H1 (cell line): ENCODE data around the gene MYH6. TPM values are rescaled to one million over a fixed set of nuclear protein-coding genes. Genes with fewer than 3 reads are reported as not detected.

Experiments used
- CTCF ChIA-PET: fragments of 300-600 bp; sonication (Branson Sonifier 250); formaldehyde crosslinking; loops from one replicate; lab custom pipeline; 2021; ENCODE audit not compliant: partially characterized antibody; lab: Charles Lee
- POLR2A ChIA-PET: fragments of 300-600 bp; sonication (Branson Sonifier 250); formaldehyde crosslinking; loops from one replicate; lab custom pipeline; 2021; ENCODE audit warnings: inconsistent platforms; ENCODE audit not compliant: partially characterized antibody; lab: Charles Lee
- DNase-seq, 2 experiments: peaks; one replicate each; pipeline versions ENCODE4 v3.0.0 to v3.0.0-alpha.2; 2010 to 2022; ENCODE audit warnings: low spot score in 2 of 2, low read depth in 1 of 2, mixed read lengths in 1 of 2
- FAIRE-seq: peaks from 2 replicates; lab custom pipeline; 2011; peaks lifted over from hg19 to GRCh38; lab: Jason Lieb, UNC
- H2AFZ ChIP-seq: 2 replicates; pipeline ENCODE4 v1.8.1; 2012; ENCODE audit warnings: low read length, inconsistent platforms
- H2AK5ac ChIP-seq: 2 replicates; pipeline ENCODE4 v1.6.1; 2013; ENCODE audit warnings: low read depth, low read length
- H2BK120ac ChIP-seq: replicated peaks from 2 replicates; pipeline ENCODE3; 2013; ENCODE audit warnings: low read depth, low read length, inconsistent platforms
- H2BK12ac ChIP-seq: 2 replicates; pipeline ENCODE4 v1.6.1; 2013; ENCODE audit warnings: low read depth, low read length
- H2BK15ac ChIP-seq: 2 replicates; pipeline ENCODE4 v1.6.1; 2013; ENCODE audit warnings: low read length
- H2BK20ac ChIP-seq: 2 replicates; pipeline ENCODE4 v1.6.1; 2013; ENCODE audit warnings: low read length
- H2BK5ac ChIP-seq: 2 replicates; pipeline ENCODE4 v1.6.1; 2013; ENCODE audit warnings: low read depth, low read length
- H3K14ac ChIP-seq: 2 replicates; pipeline ENCODE4 v1.6.1; 2013; ENCODE audit warnings: inconsistent platforms; ENCODE audit not compliant: insufficient read length
- H3K18ac ChIP-seq: 2 replicates; pipeline ENCODE4 v1.6.1; 2013; ENCODE audit warnings: low read length; ENCODE audit errors: extremely low read depth
- H3K23ac ChIP-seq: 2 replicates; pipeline ENCODE4 v1.6.1; 2013; ENCODE audit warnings: inconsistent platforms; ENCODE audit not compliant: insufficient read length
- H3K23me2 ChIP-seq: 2 replicates; pipeline ENCODE4 v1.6.1; 2013; ENCODE audit warnings: low read depth, low read length
- H3K27ac ChIP-seq: 2 replicates; pipeline ENCODE4 v1.6.1; 2011; ENCODE audit warnings: low read depth, low read length, inconsistent platforms
- H3K27me3 ChIP-seq, 4 experiments: replicated peaks in 1 of 4; 1 replicate in 1 of 4; 2 replicates in 3 of 4; pipeline versions ENCODE4 v1.6.1 to v1.8.1; 2011 to 2013; ENCODE audit warnings: low read length in 3 of 4, mild to moderate bottlenecking in 3 of 4, inconsistent platforms in 2 of 4, mixed read lengths in 2 of 4, moderate library complexity in 1 of 4; ENCODE audit not compliant: control insufficient read depth in 3 of 4, insufficient read depth in 3 of 4; ENCODE audit errors: extremely low read depth in 1 of 4
- H3K36me3 ChIP-seq, 4 experiments: 2 replicates each; pipeline versions ENCODE4 v1.6.1 to v1.8.1; 2011 to 2013; ENCODE audit warnings: mild to moderate bottlenecking in 4 of 4, low read length in 3 of 4, moderate library complexity in 2 of 4, control low read depth in 1 of 4, inconsistent platforms in 1 of 4; ENCODE audit not compliant: insufficient read depth in 4 of 4, control insufficient read depth in 2 of 4
- H3K4ac ChIP-seq: replicated peaks from 2 replicates; pipeline ENCODE3; 2013; ENCODE audit warnings: low read length, low read depth, mixed read lengths, inconsistent platforms; ENCODE audit not compliant: insufficient read length
- H3K4me1 ChIP-seq, 4 experiments: replicated peaks in 1 of 4; 1 replicate in 1 of 4; 2 replicates in 3 of 4; pipeline versions ENCODE4 v1.6.1 to v1.8.1; 2011 to 2013; ENCODE audit warnings: low read length in 3 of 4, inconsistent platforms in 2 of 4, mixed read lengths in 1 of 4; ENCODE audit not compliant: insufficient read depth in 4 of 4, control insufficient read depth in 3 of 4
- H3K4me2 ChIP-seq, 2 experiments: 2 replicates each; pipeline versions ENCODE4 v1.6.1 to v1.8.1; 2011 to 2013; ENCODE audit warnings: low read depth in 2 of 2, low read length in 2 of 2, control low read depth in 1 of 2, inconsistent platforms in 1 of 2, mild to moderate bottlenecking in 1 of 2; ENCODE audit not compliant: insufficient read depth in 1 of 2
- H3K4me3 ChIP-seq, 4 experiments: fragments of 200-600, 300-600 bp in 1 of 4; sonication (generic), shearing (Covaris generic), sonication (Bioruptor Twin) in 1 of 4; 2 replicates each; pipeline versions ENCODE4 v1.5.1 to v1.8.1; 2011 to 2016; ENCODE audit warnings: low read length in 4 of 4, low read depth in 3 of 4, control low read depth in 2 of 4, inconsistent platforms in 2 of 4, mild to moderate bottlenecking in 2 of 4, mixed read lengths in 1 of 4, moderate library complexity in 1 of 4; ENCODE audit not compliant: insufficient read depth in 2 of 4; ENCODE audit errors: extremely low read depth in 1 of 4
- H3K56ac ChIP-seq: replicated peaks from 2 replicates; pipeline ENCODE3; 2013; ENCODE audit warnings: low read depth, mild to moderate bottlenecking, mixed read lengths, low read length, inconsistent platforms; ENCODE audit not compliant: insufficient read length
- H3K79me1 ChIP-seq: 2 replicates; pipeline ENCODE4 v1.6.1; 2013; ENCODE audit warnings: low read depth, low read length, control low read depth
- H3K79me2 ChIP-seq, 2 experiments: 2 replicates each; pipeline versions ENCODE4 v1.6.1 to v1.8.1; 2012 to 2013; ENCODE audit warnings: low read length in 2 of 2, mild to moderate bottlenecking in 2 of 2, inconsistent platforms in 1 of 2; ENCODE audit not compliant: insufficient read depth in 2 of 2, control insufficient read depth in 1 of 2
- H3K9ac ChIP-seq, 4 experiments: replicated peaks in 1 of 4; 1 replicate in 1 of 4; 2 replicates in 3 of 4; pipeline versions ENCODE4 v1.6.1 to v1.8.1; 2011 to 2013; ENCODE audit warnings: low read depth in 3 of 4, low read length in 3 of 4, control low read depth in 2 of 4, mild to moderate bottlenecking in 2 of 4, moderate library complexity in 2 of 4, inconsistent platforms in 1 of 4; ENCODE audit errors: extremely low read depth in 1 of 4
- H3K9me3 ChIP-seq, 2 experiments: 2 replicates each; pipeline versions ENCODE4 v1.6.1 to v1.8.1; 2012 to 2013; ENCODE audit warnings: mild to moderate bottlenecking in 2 of 2, moderate library complexity in 2 of 2, control low read depth in 1 of 2, inconsistent platforms in 1 of 2, low read depth in 1 of 2, low read length in 1 of 2, mixed read lengths in 1 of 2; ENCODE audit not compliant: insufficient read depth in 2 of 2
- H4K20me1 ChIP-seq, 2 experiments: replicated peaks in 1 of 2; 2 replicates each; pipeline versions ENCODE3 to v1.8.1; 2011 to 2013; ENCODE audit warnings: inconsistent platforms in 2 of 2, low read length in 2 of 2, mild to moderate bottlenecking in 1 of 2; ENCODE audit not compliant: insufficient read depth in 2 of 2, control insufficient read depth in 1 of 2
- H4K5ac ChIP-seq: 2 replicates; pipeline ENCODE4 v1.6.1; 2013; ENCODE audit warnings: low read length, low read depth, mixed read lengths, inconsistent platforms; ENCODE audit not compliant: insufficient read length
- H4K8ac ChIP-seq: 2 replicates; pipeline ENCODE4 v1.8.0; 2013; ENCODE audit warnings: mild to moderate bottlenecking, moderate library complexity, low read length, inconsistent platforms; ENCODE audit not compliant: insufficient read depth; ENCODE audit errors: extremely low read depth
- H4K91ac ChIP-seq: replicated peaks from 2 replicates; pipeline ENCODE3; 2013; ENCODE audit warnings: low read length, mixed read lengths, inconsistent platforms; ENCODE audit not compliant: insufficient read length
- ATF2 ChIP-seq: IDR thresholded peaks from 2 replicates; pipeline ENCODE4 v1.6.1; 2012; ENCODE audit warnings: low read length, inconsistent platforms
- BCL11A ChIP-seq, 2 experiments: IDR thresholded peaks; one replicate each; pipeline ENCODE4 v1.6.1; 2011; ENCODE audit warnings: low read depth in 2 of 2, low read length in 2 of 2, mild to moderate bottlenecking in 2 of 2
- CEBPB ChIP-seq: IDR thresholded peaks from 2 replicates; pipeline ENCODE4 v1.6.1; 2012; ENCODE audit warnings: low read depth, low read length
- CREB1 ChIP-seq: IDR thresholded peaks from 2 replicates; pipeline ENCODE4 v1.6.1; 2012; ENCODE audit warnings: inconsistent platforms
- KDM5A ChIP-seq: fragments of 200-600 bp; IDR thresholded peaks from 2 replicates; pipeline ENCODE4 v1.7.1; 2012; ENCODE audit warnings: mild to moderate bottlenecking, low read length, inconsistent platforms, mixed read lengths
- POLR2AphosphoS5 ChIP-seq: IDR thresholded peaks from 2 replicates; pipeline ENCODE4 v1.6.1; 2011; ENCODE audit warnings: low read depth, low read length
- RBBP5 ChIP-seq: IDR thresholded peaks from 2 replicates; pipeline ENCODE4 v1.7.1; 2012; ENCODE audit warnings: low read depth, mild to moderate bottlenecking, inconsistent platforms, low read length, moderate library complexity, borderline replicate concordance
- TAF1 ChIP-seq: IDR thresholded peaks from 2 replicates; pipeline ENCODE4 v1.6.1; 2011; ENCODE audit warnings: mild to moderate bottlenecking, low read depth, low read length
- WGBS, 2 experiments: shearing (Covaris generic) in 1 of 2; methylation state at CpG; one replicate each; pipeline versions ENCODE4 v1.1.6 to v1.1.7; 2013 to 2015; ENCODE audit warnings: low lambda C conversion rate in 2 of 2, mixed read lengths in 2 of 2, inconsistent platforms in 1 of 2, low coverage in 1 of 2, missing lambda C conversion rate in 1 of 2; ENCODE audit not compliant: insufficient replicate concordance in 2 of 2, insufficient coverage in 1 of 2, insufficient read length in 1 of 2; ENCODE audit errors: extremely low coverage in 1 of 2, missing lambda C conversion rate in 1 of 2; 5-methylcytosine and 5-hydroxymethylcytosine counted together
- polyA plus RNA-seq, 7 experiments: library from polyadenylated mRNA; depleted of rRNA in 3 of 7; stranded (reverse) in 5 of 7; unstranded in 2 of 7; fragments of >200 nt in 5 of 7; fragments of 200-250 nt in 2 of 7; gene quantifications; 1 replicate in 5 of 7; 2 replicates in 1 of 7; 4 replicates in 1 of 7; pipeline versions ENCODE4 v1.2.1 to v1.2.3, GENCODE V29; 2011 to 2013; ENCODE audit warnings: missing spikeins in 2 of 7, mixed read lengths in 2 of 7
- total RNA-seq: library from RNA; stranded (reverse); fragmentation: NEBNext Ultra II Directional; extraction: Animal tissue kit (Norgen Biotek cat#: 25700); gene quantifications from 2 replicates; pipeline ENCODE4 v1.2.1, GENCODE V29; 2021

MYH6 gene
- total and polyA plus RNA-seq, 2 of the 8 experiments (the other 6 are each of a cell fraction or from before 2014, with no cell fraction given) = 0.03 TPM; not detected in 1

GRCh38 chr14:23452237-23452636, 44.2 kb upstream of the MYH6 start:
- Histone ChIP-seq H4K91ac (no peak overlapping the region), H3K14ac (no peak overlapping the region), H3K4me2 (no peak overlapping the region), H3K27ac (no peak overlapping the region), H4K5ac (no peak overlapping the region), H3K9ac (no peak overlapping the region), H3K79me2 (no peaks in the 10 kb centered on the region), H3K79me1 (no peaks in the 10 kb centered on the region), H2AK5ac (no peak overlapping the region), H3K18ac (no peak overlapping the region), H2BK15ac (no peak overlapping the region), H3K4ac (no peak overlapping the region), H4K8ac (no peak overlapping the region), H3K23me2 (no peaks in the 10 kb centered on the region), H3K23ac (no peak overlapping the region), H3K9me3 (no peaks in the 10 kb centered on the region; a peak in 1 of 4 replicates), H2BK12ac (no peak overlapping the region), H3K36me3 (no peaks in the 10 kb centered on the region), H3K4me1 (peaks cover 0 to 2% (median 0%) of the 10 kb centered on the region in 4 experiments; a peak in 2 of 7 replicates), H2BK120ac (no peak overlapping the region), H3K27me3 (no peaks in the 10 kb centered on the region), H2BK5ac (no peak overlapping the region), H3K4me3 (no peak overlapping the region), H2BK20ac (no peak overlapping the region), H4K20me1 (no peaks in the 10 kb centered on the region), H3K56ac (no peak overlapping the region), H2AFZ (no peak overlapping the region)
- DNase-seq (no peak), FAIRE-seq (no peak)
- 78% methylated on average over 2 of the region's 2 CpGs; no CpG with 5 or more reads in 1 of the 2 experiments for WGBS, 2 experiments
- no peak for TF ChIP-seq TAF1
- no peak for TF ChIP-seq BCL11A (IDR thresholded peaks at IDR 0.05; ENCODE audit: low read depth in 2 of 2, low read length in 2 of 2)
- TF ChIP-seq ATF2 = no peak
- no peak for TF ChIP-seq CREB1
- no peak for TF ChIP-seq KDM5A
- no peak for TF ChIP-seq CEBPB
- no peak for TF ChIP-seq POLR2AphosphoS5
- TF ChIP-seq RBBP5 = no peak
- ChIA-PET CTCF (interaction anchor here (1.0 kb wide), 1 partner anchor 123 kb away, joined by 4 read pairs; no protein-coding TSS in a partner anchor), POLR2A (no interaction called here)
